KBM-7 (cell line): ENCODE results near the gene MACF1.

ENCODE experiments used
- DNase-seq: peaks from one replicate; pipeline ENCODE4 v3.0.0-alpha.2; 2015
- in situ Hi-C: fragments of 300-500 bp; cut with MboI; formaldehyde crosslinking; loops from 2 replicates; pipeline ENCODE4 v1.14.3; 2020; ENCODE audit warnings: low sequenced_read_pairs, low pct_unique_long_range_greater_than_20kb, mixed read lengths

The MACF1 gene

GRCh38 chr1:39282537-39283216, 78.2 kb downstream of the MACF1 start:
- no peak for DNase-seq
- in situ Hi-C loops = no loop called here

- in situ Hi-C loops = no loop called here
- DNase-seq = no peak
Measured at GRCh38 chr1:39283858-39284257, 79.4 kb downstream of the MACF1 start.

- no peak for DNase-seq
- in situ Hi-C loops = no loop called here
Measured at GRCh38 chr1:39287541-39287940, 83.0 kb downstream of the MACF1 start.

GRCh38 chr1:39288735-39289465, 84.4 kb downstream of the MACF1 start:
- in situ Hi-C loops = no loop called here
- DNase-seq = no peak

GRCh38 chr1:39292401-39292800, 87.9 kb downstream of the MACF1 start:
- DNase-seq = no peak
- in situ Hi-C loops = no loop called here

GRCh38 chr1:39293375-39294070, 89.0 kb downstream of the MACF1 start:
- in situ Hi-C loops = no loop called here
- no peak for DNase-seq

GRCh38 chr1:39294531-39294930, 90.0 kb downstream of the MACF1 start:
- no peak for DNase-seq
- in situ Hi-C loops = no loop called here

GRCh38 chr1:39295901-39296300, 91.4 kb downstream of the MACF1 start:
- in situ Hi-C loops = no loop called here
- no peak for DNase-seq

- in situ Hi-C loops = no loop called here
- no peak for DNase-seq
Measured at GRCh38 chr1:39297551-39297950, 93.1 kb downstream of the MACF1 start.

- no peak for DNase-seq
- in situ Hi-C loops = no loop called here
Measured at GRCh38 chr1:39301606-39302005, 97.1 kb downstream of the MACF1 start.

- in situ Hi-C loops = no loop called here
- no peak for DNase-seq
Measured at GRCh38 chr1:39305555-39305954, 101.1 kb downstream of the MACF1 start.

GRCh38 chr1:39310015-39310414, 105.5 kb downstream of the MACF1 start:
- DNase-seq = no peak
- in situ Hi-C loops = no loop called here

- no peak for DNase-seq
- in situ Hi-C loops = no loop called here
Measured at GRCh38 chr1:39310691-39311090, 106.2 kb downstream of the MACF1 start.

GRCh38 chr1:39317111-39317510, 112.6 kb downstream of the MACF1 start:
- in situ Hi-C loops = no loop called here
- DNase-seq = no peak

- DNase-seq = peak; percentile 5
- in situ Hi-C loops = no loop called here
Measured at GRCh38 chr1:39317910-39318633, 113.6 kb downstream of the MACF1 start.

- in situ Hi-C loops = no loop called here
- DNase-seq = no peak
Measured at GRCh38 chr1:39321979-39322378, 117.5 kb downstream of the MACF1 start.

- in situ Hi-C loops = no loop called here
- no peak for DNase-seq
Measured at GRCh38 chr1:39322431-39322830, 117.9 kb downstream of the MACF1 start.

GRCh38 chr1:39324888-39325287, 120.4 kb downstream of the MACF1 start:
- in situ Hi-C loops = no loop called here
- DNase-seq = no peak

- DNase-seq = no peak
Measured at GRCh38 chr1:39326836-39327235, 122.3 kb downstream of the MACF1 start.

GRCh38 chr1:39328095-39328494, 123.6 kb downstream of the MACF1 start:
- DNase-seq = no peak
- in situ Hi-C loops = no loop called here

More at GRCh38 chr1:39326836-39327235, 122.3 kb downstream of the MACF1 start:
- in situ Hi-C loops = no loop called here
